Testis (tissue), 2 donors: ENCODE measurements around the gene VILL.

Experiments
- POLR2A ChIP-seq: fragments of 450-650 bp; IDR thresholded peaks from one replicate; pipeline ENCODE4 v1.6.1; 2017; ENCODE audit warnings: antibody characterized with exemption, mild to moderate bottlenecking, moderate library complexity
- TF ChIP-seq, protein P1 (sequence below), 3 experiments: fragments of 450-650 bp in 2 of 3; fragments of 200-600 bp in 1 of 3; sonication (generic) in 1 of 3; IDR thresholded peaks; one replicate each; pipeline ENCODE4 v1.5.1; 2016 to 2019; ENCODE audit warnings: antibody characterized with exemption in 3 of 3, mild to moderate bottlenecking in 2 of 3, moderate library complexity in 1 of 3

DNA sequence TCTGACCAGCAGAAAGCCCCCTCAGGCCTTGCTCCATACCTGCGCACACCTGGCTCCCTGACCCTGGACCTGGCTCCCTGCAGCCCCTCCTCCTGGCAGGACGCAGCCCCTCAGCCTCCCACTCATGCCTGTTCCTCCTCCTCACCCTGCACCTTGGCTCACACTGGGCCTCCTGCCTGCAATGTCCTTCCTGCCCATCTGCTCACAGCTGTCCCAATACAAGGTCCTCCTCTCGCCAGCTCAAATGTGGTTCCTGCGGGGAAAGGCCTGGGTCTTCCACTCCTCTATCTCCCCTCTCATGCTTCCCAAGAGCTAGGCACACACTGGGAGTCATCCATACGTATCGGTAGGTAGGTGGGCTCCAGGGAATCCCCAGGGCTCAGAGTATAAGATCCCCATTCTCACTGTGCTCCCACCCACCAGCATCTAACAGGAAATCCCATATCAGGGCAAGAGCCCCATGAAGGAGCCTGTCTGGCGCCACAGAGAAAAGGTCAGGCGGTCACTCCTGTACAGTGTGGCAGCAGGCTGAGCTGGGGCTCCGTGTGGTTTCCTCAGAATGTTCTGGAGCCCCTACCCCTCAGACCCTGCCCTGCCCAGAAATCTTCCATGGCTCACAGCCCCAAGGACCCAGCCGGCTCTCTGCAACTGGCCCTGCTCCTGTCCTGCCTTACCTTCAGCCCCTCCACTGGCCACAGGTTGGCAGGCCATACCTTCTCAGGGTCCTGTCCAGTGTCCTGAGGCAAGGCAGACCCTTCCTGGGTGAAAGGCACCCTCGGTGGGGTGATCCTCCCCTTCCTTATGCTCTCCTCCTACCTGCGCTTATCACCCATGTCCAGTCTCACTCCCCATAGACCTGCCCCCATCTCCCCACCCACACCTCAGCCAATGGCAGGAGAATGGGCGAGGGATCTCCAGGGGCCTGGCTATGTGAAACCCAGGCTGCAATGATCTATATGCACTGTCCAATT, 28.0 kb downstream of the VILL start:
- no peak for TF ChIP-seq POLR2A
- TF ChIP-seq, protein P1, sequence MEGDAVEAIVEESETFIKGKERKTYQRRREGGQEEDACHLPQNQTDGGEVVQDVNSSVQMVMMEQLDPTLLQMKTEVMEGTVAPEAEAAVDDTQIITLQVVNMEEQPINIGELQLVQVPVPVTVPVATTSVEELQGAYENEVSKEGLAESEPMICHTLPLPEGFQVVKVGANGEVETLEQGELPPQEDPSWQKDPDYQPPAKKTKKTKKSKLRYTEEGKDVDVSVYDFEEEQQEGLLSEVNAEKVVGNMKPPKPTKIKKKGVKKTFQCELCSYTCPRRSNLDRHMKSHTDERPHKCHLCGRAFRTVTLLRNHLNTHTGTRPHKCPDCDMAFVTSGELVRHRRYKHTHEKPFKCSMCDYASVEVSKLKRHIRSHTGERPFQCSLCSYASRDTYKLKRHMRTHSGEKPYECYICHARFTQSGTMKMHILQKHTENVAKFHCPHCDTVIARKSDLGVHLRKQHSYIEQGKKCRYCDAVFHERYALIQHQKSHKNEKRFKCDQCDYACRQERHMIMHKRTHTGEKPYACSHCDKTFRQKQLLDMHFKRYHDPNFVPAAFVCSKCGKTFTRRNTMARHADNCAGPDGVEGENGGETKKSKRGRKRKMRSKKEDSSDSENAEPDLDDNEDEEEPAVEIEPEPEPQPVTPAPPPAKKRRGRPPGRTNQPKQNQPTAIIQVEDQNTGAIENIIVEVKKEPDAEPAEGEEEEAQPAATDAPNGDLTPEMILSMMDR (IDR thresholded peaks at IDR 0.05) = no peak
